ENCODE data around the gene OR4B1.
"Not testable (repeated sequence)": the region's sequence is repeated elsewhere in the genome, so short reads cannot be mapped to it uniquely, and the experiment has no call there.

Gene OR4B1

GRCh38 chr11:48216510-48216909 is at the start of gene OR4B1:
Gene OR4B1 (plus strand): TSS chr11:48216810. CDS start chr11:48216810, 0 bp downstream.
- no peak for FAIRE-seq

GRCh38 chr11:48167380-48167779 is 49.2 kb upstream of the OR4B1 start:
- FAIRE-seq = no peak

GRCh38 chr11:48168815-48169214 is 47.8 kb upstream of the OR4B1 start:
- no peak for FAIRE-seq

- no peak for FAIRE-seq
Measured at GRCh38 chr11:48169259-48169658, 47.4 kb upstream of the OR4B1 start.

GRCh38 chr11:48169717-48170116 is 46.9 kb upstream of the OR4B1 start:
- FAIRE-seq = no peak

- FAIRE-seq = no peak
Measured at GRCh38 chr11:48170241-48171233, 46.1 kb upstream of the OR4B1 start.

GRCh38 chr11:48172818-48173609 is 43.6 kb upstream of the OR4B1 start:
- no peak for FAIRE-seq

GRCh38 chr11:48177661-48178060 is 38.9 kb upstream of the OR4B1 start:
- no peak for FAIRE-seq

GRCh38 chr11:48180627-48181026 is 36.0 kb upstream of the OR4B1 start:
- no peak for FAIRE-seq

GRCh38 chr11:48182860-48183526 is 33.6 kb upstream of the OR4B1 start:
- FAIRE-seq = no peak

GRCh38 chr11:48184452-48184851 is 32.2 kb upstream of the OR4B1 start:
- FAIRE-seq = no peak

GRCh38 chr11:48190906-48191654 is 25.5 kb upstream of the OR4B1 start:
- FAIRE-seq = not testable (repeated sequence)

GRCh38 chr11:48193876-48194275 is 22.7 kb upstream of the OR4B1 start:
- no peak for FAIRE-seq

- no peak for FAIRE-seq
Measured at GRCh38 chr11:48207881-48208280, 8.7 kb upstream of the OR4B1 start.

GRCh38 chr11:48210052-48210451 is 6.6 kb upstream of the OR4B1 start:
- FAIRE-seq = no peak

- FAIRE-seq = no peak
Measured at GRCh38 chr11:48228761-48229160, 12.2 kb downstream of the OR4B1 start.

- not testable (repeated sequence) for FAIRE-seq
Measured at GRCh38 chr11:48230057-48230456, 13.4 kb downstream of the OR4B1 start.

GRCh38 chr11:48237727-48238126 is 21.1 kb downstream of the OR4B1 start:
- FAIRE-seq = no peak

GRCh38 chr11:48242501-48242900 is 25.9 kb downstream of the OR4B1 start:
- no peak for FAIRE-seq

- FAIRE-seq = no peak
Measured at GRCh38 chr11:48244804-48245203, 28.2 kb downstream of the OR4B1 start, which contains the start of gene OR4X2. Gene OR4X2 (plus strand): TSS chr11:48245104. CDS start chr11:48245104, 0 bp downstream.

GRCh38 chr11:48248902-48249301 is 32.3 kb downstream of the OR4B1 start:
- FAIRE-seq = no peak

- FAIRE-seq = no peak
Measured at GRCh38 chr11:48261600-48261999, 45.0 kb downstream of the OR4B1 start.
